ENCODE results near the gene PDE2A.

Gene PDE2A

DNA sequence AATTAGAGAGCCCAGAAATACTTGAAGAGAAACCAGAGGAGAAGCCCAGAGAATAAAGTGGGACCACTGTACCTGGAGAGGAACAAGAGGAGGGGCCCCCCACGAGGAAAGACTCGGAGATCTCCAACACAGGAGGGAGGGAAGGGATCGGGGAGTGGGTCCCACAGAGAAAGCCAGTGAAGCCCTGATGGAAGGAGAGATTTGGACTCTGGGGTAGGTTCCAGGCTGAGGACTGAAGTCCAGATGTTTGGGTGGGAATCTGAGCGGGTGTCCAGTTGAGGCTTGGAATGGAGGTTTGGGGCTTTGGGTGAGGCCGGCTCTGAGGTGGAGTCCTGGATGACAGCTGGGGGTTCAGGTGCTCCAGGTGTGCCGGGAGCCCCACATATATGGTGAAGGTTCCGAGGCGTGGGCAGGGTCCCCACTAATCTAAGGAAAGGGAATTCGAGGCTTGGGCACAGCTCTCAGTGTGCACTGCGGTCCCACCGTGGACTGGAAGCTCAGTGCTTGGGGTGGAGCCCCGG, 32.6 kb downstream of the PDE2A start:
- no peak overlapping the region for H3K4me2 ChIP-seq (ENCODE audit: low read length)
- no peak overlapping the region for H2AFZ ChIP-seq (ENCODE audit: insufficient read depth, low read length, poor library complexity)
- H3K9ac ChIP-seq (ENCODE audit: low read length), result no peak overlapping the region
- H3K79me1 ChIP-seq (ENCODE audit: low read length), result no peaks in the 10 kb centered on the region
- H4K8ac ChIP-seq (ENCODE audit: low read depth, low read length), result no peak overlapping the region
- H3K4ac ChIP-seq (ENCODE audit: low read depth, low read length), result no peak overlapping the region
- H3K4me1 ChIP-seq (ENCODE audit: control insufficient read depth in 1 of 2, insufficient read depth in 2 of 2, low read length in 2 of 2), result peaks cover 8 to 14% of the 10 kb centered on the region in 2 experiments
- no peaks in the 10 kb centered on the region for H3K36me3 ChIP-seq (ENCODE audit: control insufficient read depth in 1 of 2, insufficient read depth in 2 of 2, low read length in 2 of 2)
- DNase-seq, result no peak
- H3K18ac ChIP-seq (ENCODE audit: low read length), result no peak overlapping the region
- H4K91ac ChIP-seq (ENCODE audit: low read depth, low read length), result no peak overlapping the region
- H2BK12ac ChIP-seq (ENCODE audit: low read length), result no peak overlapping the region
- peaks cover 22% of the 10 kb centered on the region for H3K27me3 ChIP-seq (ENCODE audit: insufficient read depth, low read length)
- H2AK5ac ChIP-seq (ENCODE audit: low read length), result no peak overlapping the region
- no peak overlapping the region for H2BK5ac ChIP-seq (ENCODE audit: low read depth, low read length, poor library complexity)
- no peak overlapping the region for H2BK120ac ChIP-seq (ENCODE audit: insufficient read depth, low read length, poor library complexity)
- H3K79me2 ChIP-seq (ENCODE audit: control insufficient read depth, insufficient read depth, low read length, poor library complexity), result no peaks in the 10 kb centered on the region
- no peak overlapping the region for H3K23ac ChIP-seq (ENCODE audit: low read length)
- no peak overlapping the region for H3K14ac ChIP-seq (ENCODE audit: low read length)
- peaks cover 2% of the 10 kb centered on the region for H3K9me3 ChIP-seq (ENCODE audit: insufficient read depth, low read depth, low read length)
- no peak overlapping the region for H3K4me3 ChIP-seq (ENCODE audit: low read depth, low read length)
- no CpG with 5 or more reads among the region's 12 CpGs for whole genome bisulfite sequencing (ENCODE audit: extremely low coverage, insufficient coverage, insufficient read length)
- H3K27ac ChIP-seq (ENCODE audit: low read depth, low read length), result no peak overlapping the region
- H4K12ac ChIP-seq (ENCODE audit: low read depth, low read length), result no peak overlapping the region

DNA sequence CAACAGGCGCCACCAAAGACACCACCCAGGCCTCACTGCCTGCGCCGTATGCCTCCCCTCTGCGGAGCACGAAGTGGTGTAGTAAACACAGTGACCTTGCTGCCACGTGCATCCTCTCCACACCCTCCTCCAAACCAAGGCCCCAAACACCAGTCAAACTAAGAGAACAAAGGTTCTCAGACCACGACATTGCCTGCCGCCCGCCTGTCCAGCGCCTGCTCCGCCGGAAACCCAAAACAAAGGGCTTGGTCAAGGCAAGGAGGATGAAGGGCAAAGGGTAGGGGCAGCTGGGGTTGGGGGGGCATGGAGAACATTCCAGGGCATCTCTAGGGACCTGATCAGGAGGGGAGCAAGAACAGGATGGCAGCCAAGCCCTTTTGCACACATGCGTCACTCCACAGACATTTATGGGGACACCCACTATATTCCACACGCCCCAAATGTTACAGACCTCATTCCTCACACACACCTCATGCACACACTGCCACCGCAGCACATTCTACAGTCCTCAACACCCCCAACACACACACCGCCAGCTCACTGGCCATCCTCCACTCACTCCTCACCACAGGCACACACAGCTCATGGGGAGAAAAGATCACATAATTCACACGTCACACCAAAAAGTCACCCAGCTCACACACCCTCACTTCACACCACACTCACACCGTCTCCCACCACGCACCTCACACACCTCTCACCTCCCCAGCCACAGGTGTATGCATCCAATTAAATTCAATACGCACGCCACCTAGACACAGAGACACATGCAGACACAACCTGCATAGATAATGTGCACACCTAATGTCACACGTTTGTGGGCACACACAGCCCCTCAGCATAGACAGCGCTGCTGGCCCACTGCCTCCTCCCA, 34.5 kb downstream of the PDE2A start:
- H3K36me3 ChIP-seq (ENCODE audit: control insufficient read depth in 1 of 2, insufficient read depth in 2 of 2, low read length in 2 of 2), result no peaks in the 10 kb centered on the region
- H3K27ac ChIP-seq (ENCODE audit: low read depth, low read length), result no peak overlapping the region
- no peak overlapping the region for H3K4ac ChIP-seq (ENCODE audit: low read depth, low read length)
- H3K23ac ChIP-seq (ENCODE audit: low read length), result no peak overlapping the region
- H3K79me2 ChIP-seq (ENCODE audit: control insufficient read depth, insufficient read depth, low read length, poor library complexity), result no peaks in the 10 kb centered on the region
- no peak overlapping the region for H4K91ac ChIP-seq (ENCODE audit: low read depth, low read length)
- H3K9ac ChIP-seq (ENCODE audit: low read length), result no peak overlapping the region
- no peak overlapping the region for H2AFZ ChIP-seq (ENCODE audit: insufficient read depth, low read length, poor library complexity)
- H2BK120ac ChIP-seq (ENCODE audit: insufficient read depth, low read length, poor library complexity), result no peak overlapping the region
- no peak overlapping the region for H2AK5ac ChIP-seq (ENCODE audit: low read length)
- no peak overlapping the region for H3K4me2 ChIP-seq (ENCODE audit: low read length)
- no peak for DNase-seq
- no peak overlapping the region for H2BK12ac ChIP-seq (ENCODE audit: low read length)
- no peak overlapping the region for H4K12ac ChIP-seq (ENCODE audit: low read depth, low read length)
- H3K4me1 ChIP-seq (ENCODE audit: control insufficient read depth in 1 of 2, insufficient read depth in 2 of 2, low read length in 2 of 2), result peaks cover 8 to 10% of the 10 kb centered on the region in 2 experiments
- 100% methylated on average over 2 of the region's 23 CpGs for WGBS (ENCODE audit: extremely low coverage, insufficient coverage, insufficient read length)
- H4K8ac ChIP-seq (ENCODE audit: low read depth, low read length), result no peak overlapping the region
- no peaks in the 10 kb centered on the region for H3K79me1 ChIP-seq (ENCODE audit: low read length)
- no peak overlapping the region for H3K4me3 ChIP-seq (ENCODE audit: low read depth, low read length)
- peaks cover 2% of the 10 kb centered on the region for H3K9me3 ChIP-seq (ENCODE audit: insufficient read depth, low read depth, low read length)
- no peak overlapping the region for H3K18ac ChIP-seq (ENCODE audit: low read length)
- H3K27me3 ChIP-seq (ENCODE audit: insufficient read depth, low read length), result peaks cover 22% of the 10 kb centered on the region
- no peak overlapping the region for H2BK5ac ChIP-seq (ENCODE audit: low read depth, low read length, poor library complexity)
- no peak overlapping the region for H3K14ac ChIP-seq (ENCODE audit: low read length)

DNA sequence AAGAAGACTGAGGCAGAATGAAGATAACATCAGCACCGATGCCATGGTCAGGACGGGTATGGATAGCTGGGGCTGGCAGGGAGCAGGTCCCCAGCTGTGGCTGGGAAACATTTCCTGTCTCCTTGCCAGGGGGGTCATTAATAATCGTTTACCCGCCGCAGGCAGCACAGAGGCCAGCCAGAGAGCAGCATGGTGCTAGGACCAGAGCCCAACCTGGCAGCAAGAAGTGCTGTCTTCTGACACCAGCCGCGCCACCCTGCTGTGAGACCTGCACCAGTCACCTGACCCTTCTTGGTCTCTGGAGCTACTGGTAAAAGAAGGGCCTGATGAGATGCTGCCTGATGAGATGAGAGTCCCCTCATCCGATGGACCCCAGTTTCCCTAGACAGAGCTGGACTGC, 36.3 kb downstream of the PDE2A start:
- Histone ChIP-seq H3K4me2 (ENCODE audit: low read length) (no peak overlapping the region), H3K79me1 (ENCODE audit: low read length) (peaks cover 2% of the 10 kb centered on the region), H3K79me2 (ENCODE audit: control insufficient read depth, insufficient read depth, low read length, poor library complexity) (no peaks in the 10 kb centered on the region), H4K12ac (ENCODE audit: low read depth, low read length) (no peak overlapping the region), H3K4me3 (ENCODE audit: low read depth, low read length) (no peak overlapping the region), H3K14ac (ENCODE audit: low read length) (no peak overlapping the region), H2AFZ (ENCODE audit: insufficient read depth, low read length, poor library complexity) (no peak overlapping the region), H2BK12ac (ENCODE audit: low read length) (no peak overlapping the region), H3K4ac (ENCODE audit: low read depth, low read length) (no peak overlapping the region), H3K27me3 (ENCODE audit: insufficient read depth, low read length) (peaks cover 22% of the 10 kb centered on the region), H2AK5ac (ENCODE audit: low read length) (no peak overlapping the region), H3K9me3 (ENCODE audit: insufficient read depth, low read depth, low read length) (peaks cover 2% of the 10 kb centered on the region), H2BK5ac (ENCODE audit: low read depth, low read length, poor library complexity) (no peak overlapping the region), H3K9ac (ENCODE audit: low read length) (no peak overlapping the region), H4K8ac (ENCODE audit: low read depth, low read length) (no peak overlapping the region), H2BK120ac (ENCODE audit: insufficient read depth, low read length, poor library complexity) (no peak overlapping the region), H3K18ac (ENCODE audit: low read length) (no peak overlapping the region), H3K36me3 (ENCODE audit: control insufficient read depth in 1 of 2, insufficient read depth in 2 of 2, low read length in 2 of 2) (no peaks in the 10 kb centered on the region), H3K27ac (ENCODE audit: low read depth, low read length) (no peak overlapping the region), H3K4me1 (ENCODE audit: control insufficient read depth in 1 of 2, insufficient read depth in 2 of 2, low read length in 2 of 2) (peaks cover 8 to 10% of the 10 kb centered on the region in 2 experiments), H4K91ac (ENCODE audit: low read depth, low read length) (no peak overlapping the region), H3K23ac (ENCODE audit: low read length) (no peak overlapping the region)
- WGBS (ENCODE audit: extremely low coverage, insufficient coverage, insufficient read length), result no CpG with 5 or more reads among the region's 8 CpGs
- DNase-seq, result no peak

DNA sequence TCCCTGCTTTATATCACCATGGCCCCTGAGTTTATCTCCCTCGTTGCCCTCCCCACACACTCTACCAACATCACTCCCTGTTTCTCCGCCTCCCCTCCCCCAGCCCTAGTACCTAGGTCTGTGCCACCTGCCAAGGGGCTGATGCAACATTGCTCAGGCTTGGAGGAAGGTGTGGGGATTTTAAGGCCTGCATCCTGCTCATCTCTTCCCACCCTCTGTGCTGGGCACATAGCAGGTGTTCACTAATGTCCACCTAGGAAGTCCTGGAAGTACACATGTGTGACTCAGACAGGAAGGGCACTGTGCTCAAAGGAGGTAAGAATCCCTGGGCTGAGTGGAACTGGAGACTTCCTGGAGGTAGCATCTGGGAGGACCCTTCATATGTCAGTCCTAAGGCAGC, 37.0 kb downstream of the PDE2A start:
- no peak overlapping the region for H3K9ac ChIP-seq (ENCODE audit: low read length)

More for the DNA sequence above, 37.0 kb downstream of the PDE2A start:
- H3K36me3 ChIP-seq (ENCODE audit: control insufficient read depth in 1 of 2, insufficient read depth in 2 of 2, low read length in 2 of 2), result no peaks in the 10 kb centered on the region
- no peak overlapping the region for H2BK120ac ChIP-seq (ENCODE audit: insufficient read depth, low read length, poor library complexity)
- peaks cover 9 to 14% of the 10 kb centered on the region in 2 experiments for H3K4me1 ChIP-seq (ENCODE audit: control insufficient read depth in 1 of 2, insufficient read depth in 2 of 2, low read length in 2 of 2)
- no peak overlapping the region for H3K14ac ChIP-seq (ENCODE audit: low read length)
- no peak overlapping the region for H3K4me2 ChIP-seq (ENCODE audit: low read length)
- no peaks in the 10 kb centered on the region for H3K79me2 ChIP-seq (ENCODE audit: control insufficient read depth, insufficient read depth, low read length, poor library complexity)
- H2BK12ac ChIP-seq (ENCODE audit: low read length), result no peak overlapping the region
- no peak overlapping the region for H2AK5ac ChIP-seq (ENCODE audit: low read length)
- no peak overlapping the region for H4K91ac ChIP-seq (ENCODE audit: low read depth, low read length)
- no peak overlapping the region for H3K4ac ChIP-seq (ENCODE audit: low read depth, low read length)
- H4K12ac ChIP-seq (ENCODE audit: low read depth, low read length), result no peak overlapping the region
- no peak overlapping the region for H2AFZ ChIP-seq (ENCODE audit: insufficient read depth, low read length, poor library complexity)
- no peak overlapping the region for H3K18ac ChIP-seq (ENCODE audit: low read length)
- H2BK5ac ChIP-seq (ENCODE audit: low read depth, low read length, poor library complexity), result no peak overlapping the region
- H3K9me3 ChIP-seq (ENCODE audit: insufficient read depth, low read depth, low read length), result peaks cover 2% of the 10 kb centered on the region
- peaks cover 2% of the 10 kb centered on the region for H3K79me1 ChIP-seq (ENCODE audit: low read length)
- WGBS (ENCODE audit: extremely low coverage, insufficient coverage, insufficient read length), result no CpG with 5 or more reads among the region's 2 CpGs
- H3K27me3 ChIP-seq (ENCODE audit: insufficient read depth, low read length), result peaks cover 20% of the 10 kb centered on the region
- H4K8ac ChIP-seq (ENCODE audit: low read depth, low read length), result no peak overlapping the region
- H3K4me3 ChIP-seq (ENCODE audit: low read depth, low read length), result no peak overlapping the region
- no peak overlapping the region for H3K27ac ChIP-seq (ENCODE audit: low read depth, low read length)
- no peak for DNase-seq
- no peak overlapping the region for H3K23ac ChIP-seq (ENCODE audit: low read length)
